ENCODE measurements around the gene BIRC7. TPM values are rescaled to one million over a fixed set of nuclear protein-coding genes. Genes with fewer than 3 reads are reported as not detected.

The BIRC7 gene
- total RNA-seq, 1 experiment from 2014 or later, result not detected

GRCh38 chr20:63189322-63189642 is 46.4 kb upstream of the BIRC7 start:
- CTCF ChIA-PET, result no interaction called here
- no peaks in the 10 kb centered on the region for H3K9me2 ChIP-seq (ENCODE audit: insufficient read depth)
- TF ChIP-seq CTCF (conservative IDR thresholded peaks at IDR 0.05) (no peak), EZH2 (IDR thresholded peaks at IDR 0.05; ENCODE audit: low read depth) (no peak)
- H3F3A ChIP-seq (ENCODE audit: insufficient read depth, low read depth), result peaks cover 28% of the 10 kb centered on the region
- H3K4me1 ChIP-seq (replicated peaks; ENCODE audit: insufficient read depth), result peaks cover 20% of the 10 kb centered on the region
- DNase-seq, result no peak
- H4K20me1 ChIP-seq (ENCODE audit: insufficient read depth), result no peaks in the 10 kb centered on the region
- no peak overlapping the region for H3K4me2 ChIP-seq
- POLR2A ChIA-PET (ENCODE audit: unreplicated experiment), result no interaction called here
- H3K4me3 ChIP-seq, result no peak overlapping the region
- no TSS peak for BruUV-seq (replicated peaks)
- no peaks in the 10 kb centered on the region for H3K79me2 ChIP-seq (ENCODE audit: low read depth)
- intact Hi-C loops (cut with micrococcal nuclease; ENCODE audit: unreplicated experiment), result no loop called here
- no peak overlapping the region for H3K27ac ChIP-seq
- no peak overlapping the region for H2AFZ ChIP-seq
- no peaks in the 10 kb centered on the region for H3K27me3 ChIP-seq (ENCODE audit: insufficient read depth, low read depth)
- no peaks in the 10 kb centered on the region for H3K36me3 ChIP-seq (ENCODE audit: low read depth)
- no peaks in the 10 kb centered on the region for H3K9me3 ChIP-seq (ENCODE audit: insufficient read depth, low read depth)

GRCh38 chr20:63189846-63190559 is 45.7 kb upstream of the BIRC7 start:
- H3K4me2 ChIP-seq, result no peak overlapping the region
- no peaks in the 10 kb centered on the region for H3K9me3 ChIP-seq (ENCODE audit: insufficient read depth, low read depth)
- ChIA-PET POLR2A (ENCODE audit: unreplicated experiment) (no interaction called here), CTCF (no interaction called here)
- no peaks in the 10 kb centered on the region for H3K27me3 ChIP-seq (ENCODE audit: insufficient read depth, low read depth)
- no peak overlapping the region for H3K27ac ChIP-seq
- H3K4me3 ChIP-seq, result no peak overlapping the region
- TF ChIP-seq EZH2 (IDR thresholded peaks at IDR 0.05; ENCODE audit: low read depth), result no peak
- no peaks in the 10 kb centered on the region for H3K79me2 ChIP-seq (ENCODE audit: low read depth)
- peaks cover 3% of the 10 kb centered on the region; the same call in 1 of the 2 replicates for H4K20me1 ChIP-seq (ENCODE audit: insufficient read depth)
- 0 out of 2 replicates have a peak, but pooled peaks cover 3% of the 10 kb centered on the region for H3K36me3 ChIP-seq (ENCODE audit: low read depth)
- H2AFZ ChIP-seq, result no peak overlapping the region
- no TSS peak for BruUV-seq (replicated peaks)
- H3K9me2 ChIP-seq (ENCODE audit: insufficient read depth), result no peaks in the 10 kb centered on the region
- peaks cover 29% of the 10 kb centered on the region for H3F3A ChIP-seq (ENCODE audit: insufficient read depth, low read depth)
- DNase-seq, result no peak
- intact Hi-C loops (cut with micrococcal nuclease; ENCODE audit: unreplicated experiment), result no loop called here
- H3K4me1 ChIP-seq (replicated peaks; ENCODE audit: insufficient read depth), result peaks cover 20% of the 10 kb centered on the region

GRCh38 chr20:63190828-63191227 is 44.9 kb upstream of the BIRC7 start:
- Histone ChIP-seq H3K4me1 (replicated peaks; ENCODE audit: insufficient read depth) (peaks cover 20% of the 10 kb centered on the region), H3K9me2 (ENCODE audit: insufficient read depth) (no peaks in the 10 kb centered on the region), H3K4me2 (peak overlapping the region; percentile 52), H4K20me1 (ENCODE audit: insufficient read depth) (peaks cover 11% of the 10 kb centered on the region), H3K4me3 (no peak overlapping the region), H3F3A (ENCODE audit: insufficient read depth, low read depth) (peaks cover 28% of the 10 kb centered on the region), H3K27me3 (ENCODE audit: insufficient read depth, low read depth) (no peaks in the 10 kb centered on the region), H3K9me3 (ENCODE audit: insufficient read depth, low read depth) (no peaks in the 10 kb centered on the region), H3K36me3 (ENCODE audit: low read depth) (0 out of 2 replicates have a peak, but pooled peaks cover 11% of the 10 kb centered on the region), H3K79me2 (ENCODE audit: low read depth) (0 out of 2 replicates have a peak, but pooled peaks cover 6% of the 10 kb centered on the region), H3K27ac (0 out of 2 replicates have a peak overlapping the region, but pooled peaks have one; percentile 5), H2AFZ (no peak overlapping the region; the same call in 1 of the 2 replicates)
- DNase-seq, result no peak
- no TSS peak for BruUV-seq (replicated peaks)
- ChIA-PET POLR2A (ENCODE audit: unreplicated experiment) (interaction anchor here (0.6 kb wide), 1 partner anchor 790 kb away, joined by 4 read pairs; the partner anchor contains the start of gene PRPF6), CTCF (interaction anchor here (0.9 kb wide), 1 partner anchor 32 kb away, joined by 4 read pairs; no protein-coding TSS in a partner anchor)
- no peak for TF ChIP-seq CTCF (conservative IDR thresholded peaks at IDR 0.05)
- intact Hi-C loops (cut with micrococcal nuclease; ENCODE audit: unreplicated experiment), result no loop called here
